ENCODE data around the gene ARHGEF9. TPM values are rescaled to one million over a fixed set of nuclear protein-coding genes. Genes with fewer than 3 reads are reported as not detected.

Gene ARHGEF9
- total RNA-seq, 1 donor from 2014 or later: 40.9 TPM

- Mint-ChIP-seq H3K4me1 (peaks cover 11% of the 10 kb centered on the region), H3K27me3 (ENCODE audit: low read depth) (no peaks in the 10 kb centered on the region), H3K27ac (ENCODE audit: unreplicated experiment) (no peak overlapping the region), H3K36me3 (ENCODE audit: low read depth) (peaks cover 23% of the 10 kb centered on the region), H3K4me3 (no peak overlapping the region), H3K9me3 (peaks cover 2% of the 10 kb centered on the region)
- TF ChIP-seq, protein P1, sequence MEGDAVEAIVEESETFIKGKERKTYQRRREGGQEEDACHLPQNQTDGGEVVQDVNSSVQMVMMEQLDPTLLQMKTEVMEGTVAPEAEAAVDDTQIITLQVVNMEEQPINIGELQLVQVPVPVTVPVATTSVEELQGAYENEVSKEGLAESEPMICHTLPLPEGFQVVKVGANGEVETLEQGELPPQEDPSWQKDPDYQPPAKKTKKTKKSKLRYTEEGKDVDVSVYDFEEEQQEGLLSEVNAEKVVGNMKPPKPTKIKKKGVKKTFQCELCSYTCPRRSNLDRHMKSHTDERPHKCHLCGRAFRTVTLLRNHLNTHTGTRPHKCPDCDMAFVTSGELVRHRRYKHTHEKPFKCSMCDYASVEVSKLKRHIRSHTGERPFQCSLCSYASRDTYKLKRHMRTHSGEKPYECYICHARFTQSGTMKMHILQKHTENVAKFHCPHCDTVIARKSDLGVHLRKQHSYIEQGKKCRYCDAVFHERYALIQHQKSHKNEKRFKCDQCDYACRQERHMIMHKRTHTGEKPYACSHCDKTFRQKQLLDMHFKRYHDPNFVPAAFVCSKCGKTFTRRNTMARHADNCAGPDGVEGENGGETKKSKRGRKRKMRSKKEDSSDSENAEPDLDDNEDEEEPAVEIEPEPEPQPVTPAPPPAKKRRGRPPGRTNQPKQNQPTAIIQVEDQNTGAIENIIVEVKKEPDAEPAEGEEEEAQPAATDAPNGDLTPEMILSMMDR (conservative IDR thresholded peaks at IDR 0.05): no peak
- DNase-seq (ENCODE audit: low read depth, low spot score): no peak
Measured at GRCh38 chrX:63719633-63720032, 65.4 kb downstream of the ARHGEF9 start.

GRCh38 chrX:63718010-63718694 lies 66.9 kb downstream of the ARHGEF9 start:
- Mint-ChIP-seq H3K27me3 (ENCODE audit: low read depth) (no peaks in the 10 kb centered on the region), H3K4me3 (no peak overlapping the region), H3K9me3 (peaks cover 2% of the 10 kb centered on the region), H3K36me3 (ENCODE audit: low read depth) (peaks cover 17% of the 10 kb centered on the region), H3K4me1 (peaks cover 11% of the 10 kb centered on the region), H3K27ac (ENCODE audit: unreplicated experiment) (no peak overlapping the region)
- no peak for DNase-seq (ENCODE audit: low read depth, low spot score)
- TF ChIP-seq, protein P1 (conservative IDR thresholded peaks at IDR 0.05): no peak

GRCh38 chrX:63713526-63713925 lies 71.5 kb downstream of the ARHGEF9 start:
- DNase-seq (ENCODE audit: low read depth, low spot score): no peak
- no peak overlapping the region for H3K27ac Mint-ChIP-seq (ENCODE audit: unreplicated experiment)

DNA sequence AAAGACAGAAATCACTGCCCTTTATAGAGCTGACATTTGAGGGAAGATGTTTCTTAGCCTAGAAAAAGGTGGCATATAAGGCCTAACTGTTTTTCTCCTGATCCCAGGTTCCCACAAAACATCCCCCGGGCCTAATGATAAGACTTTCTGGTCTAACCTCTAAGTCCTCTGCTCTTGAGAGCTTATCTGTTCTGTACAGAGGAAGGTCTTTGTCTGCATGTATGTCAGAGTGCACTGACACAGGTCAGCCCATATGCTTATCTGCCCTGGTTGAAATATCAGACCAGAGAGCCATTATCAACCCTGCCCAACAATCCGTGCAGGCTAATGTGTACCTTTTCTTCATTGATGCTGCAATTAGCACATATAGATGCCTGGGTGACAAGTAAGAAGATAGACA lies 76.2 kb downstream of the ARHGEF9 start:
- Mint-ChIP-seq H3K9me3 (peaks cover 6% of the 10 kb centered on the region), H3K4me3 (no peak overlapping the region), H3K36me3 (ENCODE audit: low read depth) (peaks cover 23% of the 10 kb centered on the region), H3K27ac (ENCODE audit: unreplicated experiment) (no peak overlapping the region), H3K4me1 (peaks cover 5% of the 10 kb centered on the region), H3K27me3 (ENCODE audit: low read depth) (no peaks in the 10 kb centered on the region)
- no peak for DNase-seq (ENCODE audit: low read depth, low spot score)
- TF ChIP-seq, protein P1 (conservative IDR thresholded peaks at IDR 0.05): no peak

More at GRCh38 chrX:63713526-63713925, 71.5 kb downstream of the ARHGEF9 start:
- H3K4me1 Mint-ChIP-seq: peaks cover 5% of the 10 kb centered on the region
- H3K9me3 Mint-ChIP-seq: peaks cover 8% of the 10 kb centered on the region
- no peaks in the 10 kb centered on the region for H3K27me3 Mint-ChIP-seq (ENCODE audit: low read depth)
- peaks cover 16% of the 10 kb centered on the region for H3K36me3 Mint-ChIP-seq (ENCODE audit: low read depth)
- TF ChIP-seq, protein P1 (conservative IDR thresholded peaks at IDR 0.05): no peak
- H3K4me3 Mint-ChIP-seq: no peak overlapping the region

- H3K27me3 Mint-ChIP-seq (ENCODE audit: low read depth): no peaks in the 10 kb centered on the region
- peaks cover 12% of the 10 kb centered on the region for H3K9me3 Mint-ChIP-seq
- TF ChIP-seq, protein P1 (conservative IDR thresholded peaks at IDR 0.05): no peak
- H3K27ac Mint-ChIP-seq (ENCODE audit: unreplicated experiment): no peak overlapping the region
- H3K4me3 Mint-ChIP-seq: no peak overlapping the region
- peaks cover 51% of the 10 kb centered on the region for H3K36me3 Mint-ChIP-seq (ENCODE audit: low read depth)
- H3K4me1 Mint-ChIP-seq: no peaks in the 10 kb centered on the region
- no peak for DNase-seq (ENCODE audit: low read depth, low spot score)
Measured at GRCh38 chrX:63702556-63702955, 82.5 kb downstream of the ARHGEF9 start.

All from neural crest cell (in vitro differentiated cells).